ENCODE measurements around the gene REEP6.

DNA sequence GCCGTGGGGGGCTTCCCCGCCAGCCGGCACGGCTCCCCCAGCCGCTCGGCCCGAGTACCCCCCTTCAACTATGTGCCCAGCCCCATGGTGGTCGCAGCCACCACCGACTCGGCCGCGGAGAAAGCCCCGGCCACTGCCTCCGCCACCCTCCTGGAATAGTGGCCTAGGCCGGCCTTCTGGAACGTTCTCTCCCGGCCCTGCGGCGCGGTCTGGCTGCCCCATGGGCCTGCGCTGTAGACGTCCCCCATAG lies 21.0 kb upstream of the REEP6 start:
- TF ChIP-seq, protein P1, sequence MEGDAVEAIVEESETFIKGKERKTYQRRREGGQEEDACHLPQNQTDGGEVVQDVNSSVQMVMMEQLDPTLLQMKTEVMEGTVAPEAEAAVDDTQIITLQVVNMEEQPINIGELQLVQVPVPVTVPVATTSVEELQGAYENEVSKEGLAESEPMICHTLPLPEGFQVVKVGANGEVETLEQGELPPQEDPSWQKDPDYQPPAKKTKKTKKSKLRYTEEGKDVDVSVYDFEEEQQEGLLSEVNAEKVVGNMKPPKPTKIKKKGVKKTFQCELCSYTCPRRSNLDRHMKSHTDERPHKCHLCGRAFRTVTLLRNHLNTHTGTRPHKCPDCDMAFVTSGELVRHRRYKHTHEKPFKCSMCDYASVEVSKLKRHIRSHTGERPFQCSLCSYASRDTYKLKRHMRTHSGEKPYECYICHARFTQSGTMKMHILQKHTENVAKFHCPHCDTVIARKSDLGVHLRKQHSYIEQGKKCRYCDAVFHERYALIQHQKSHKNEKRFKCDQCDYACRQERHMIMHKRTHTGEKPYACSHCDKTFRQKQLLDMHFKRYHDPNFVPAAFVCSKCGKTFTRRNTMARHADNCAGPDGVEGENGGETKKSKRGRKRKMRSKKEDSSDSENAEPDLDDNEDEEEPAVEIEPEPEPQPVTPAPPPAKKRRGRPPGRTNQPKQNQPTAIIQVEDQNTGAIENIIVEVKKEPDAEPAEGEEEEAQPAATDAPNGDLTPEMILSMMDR (IDR thresholded peaks at IDR 0.05) = no peak
- no peak for TF ChIP-seq TAF1 (IDR thresholded peaks at IDR 0.05; ENCODE audit: borderline replicate concordance, low read depth, low read length)
- TF ChIP-seq FOXJ3 (CRISPR knock-in tag; IDR thresholded peaks at IDR 0.05) = no peak
- TF ChIP-seq POLR2AphosphoS5 (IDR thresholded peaks at IDR 0.05; ENCODE audit: low read depth, low read length) = no peak
- TF ChIP-seq SIN3A (IDR thresholded peaks at IDR 0.05; ENCODE audit: borderline replicate concordance, low read depth, low read length) = no peak
- no peak for TF ChIP-seq CHD2 (IDR thresholded peaks at IDR 0.05; ENCODE audit: low read length, partially characterized antibody)
- TF ChIP-seq EZH2phosphoT487 (IDR thresholded peaks at IDR 0.05; ENCODE audit: borderline replicate concordance, low read depth) = no peak

Measured in SK-N-SH (cell line).